Skeletal muscle tissue (tissue), 5 donors: ENCODE data around the gene SLC16A10. TPM values are rescaled to one million over a fixed set of nuclear protein-coding genes. Genes with fewer than 3 reads are reported as not detected.

Source experiments
- H3K27ac ChIP-seq: one replicate; pipeline ENCODE4 v1.7.0; 2013; ENCODE audit warnings: mild to moderate bottlenecking, low read depth, low read length, inconsistent platforms
- H3K27me3 ChIP-seq, 3 donors: one replicate each; pipeline ENCODE4 v1.7.0; 2013; ENCODE audit warnings: low read length in 3 of 3; ENCODE audit not compliant: control insufficient read depth in 3 of 3, insufficient read depth in 3 of 3
- H3K36me3 ChIP-seq, 3 donors: one replicate each; pipeline ENCODE4 v1.7.0; 2013; ENCODE audit warnings: low read length in 3 of 3; ENCODE audit not compliant: control insufficient read depth in 3 of 3, insufficient read depth in 3 of 3
- H3K4me1 ChIP-seq, 3 donors: one replicate each; pipeline ENCODE4 v1.7.0; 2013; ENCODE audit warnings: low read length in 3 of 3, mild to moderate bottlenecking in 3 of 3; ENCODE audit not compliant: control insufficient read depth in 3 of 3, insufficient read depth in 3 of 3
- H3K4me3 ChIP-seq, 3 donors: one replicate each; pipeline ENCODE4 v1.7.0; 2013; ENCODE audit warnings: low read length in 3 of 3
- H3K9ac ChIP-seq, 3 donors: one replicate each; pipeline ENCODE4 v1.7.0; 2013; ENCODE audit warnings: low read length in 3 of 3, mild to moderate bottlenecking in 3 of 3, moderate library complexity in 2 of 3, low read depth in 1 of 3
- H3K9me3 ChIP-seq, 3 donors: one replicate each; pipeline ENCODE4 v1.7.0; 2013; ENCODE audit warnings: low read length in 3 of 3; ENCODE audit not compliant: control insufficient read depth in 3 of 3
- small RNA-seq: library from RNA; depleted of rRNA; stranded (forward); fragments of <200 nt; gene quantifications from one replicate; pipeline ENCODE3, GENCODE V24; 2014
- total RNA-seq: library from RNA; depleted of rRNA; stranded (reverse); fragments of >200 nt; gene quantifications from one replicate; pipeline ENCODE4 v1.2.3, GENCODE V29; 2014
- donor health status: Osteomylitis.

Gene SLC16A10
- total RNA-seq, 1 donor from 2014 or later: 40.7 TPM

DNA sequence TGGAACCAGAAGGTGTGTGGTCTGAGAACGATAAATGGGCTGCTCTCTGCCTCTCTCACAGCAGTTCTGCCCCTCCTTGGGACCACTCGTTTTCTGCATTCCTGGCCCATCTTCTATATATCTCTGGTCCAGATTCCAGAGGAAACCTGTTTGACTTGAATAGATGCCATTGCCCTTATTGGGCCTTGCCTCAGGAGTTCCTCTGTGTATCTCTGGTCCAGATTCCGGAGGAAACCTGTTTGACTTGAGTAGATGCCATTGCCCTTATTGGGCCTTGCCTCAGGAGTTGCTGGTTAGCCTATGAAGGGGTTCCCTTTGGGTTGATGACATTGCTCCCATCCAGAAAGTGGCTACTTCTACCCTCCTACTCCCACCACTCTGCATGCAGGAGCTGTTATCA, 189.4 kb downstream of the SLC16A10 start:
- Histone ChIP-seq H3K27ac (no peak overlapping the region), H3K36me3 (peaks cover 22 to 45% (median 34%) of the 10 kb centered on the region in 3 donors), H3K4me3 (no peak overlapping the region), H3K4me1 (no peaks in the 10 kb centered on the region), H3K27me3 (no peaks in the 10 kb centered on the region), H3K9me3 (peaks cover 0 to 8% (median 5%) of the 10 kb centered on the region in 3 donors), H3K9ac (no peak overlapping the region)

DNA sequence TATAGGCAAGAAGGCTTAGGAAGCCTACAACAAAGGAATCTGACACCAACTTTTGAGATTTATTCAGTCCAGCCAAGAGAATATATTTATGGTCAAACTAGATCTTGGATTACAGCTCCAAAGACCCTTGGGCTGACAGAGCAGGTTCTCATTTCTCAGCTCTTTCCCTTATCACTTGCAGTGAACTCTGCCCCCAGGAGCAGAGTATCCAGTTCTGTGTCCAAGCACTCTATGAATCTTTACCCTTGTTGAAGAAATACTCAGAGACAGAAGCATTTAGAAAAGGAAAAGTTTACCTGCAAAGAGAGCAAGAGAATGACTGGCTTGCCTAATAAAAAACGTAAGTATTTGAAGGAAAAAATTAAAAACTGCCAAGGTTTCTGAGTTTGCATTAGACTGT, 190.5 kb downstream of the SLC16A10 start:
- Histone ChIP-seq H3K9me3 (peaks cover 0 to 8% (median 5%) of the 10 kb centered on the region in 3 donors), H3K36me3 (peaks cover 22 to 45% (median 34%) of the 10 kb centered on the region in 3 donors), H3K4me3 (no peak overlapping the region), H3K9ac (no peak overlapping the region), H3K4me1 (no peaks in the 10 kb centered on the region), H3K27me3 (no peaks in the 10 kb centered on the region), H3K27ac (no peak overlapping the region)

DNA sequence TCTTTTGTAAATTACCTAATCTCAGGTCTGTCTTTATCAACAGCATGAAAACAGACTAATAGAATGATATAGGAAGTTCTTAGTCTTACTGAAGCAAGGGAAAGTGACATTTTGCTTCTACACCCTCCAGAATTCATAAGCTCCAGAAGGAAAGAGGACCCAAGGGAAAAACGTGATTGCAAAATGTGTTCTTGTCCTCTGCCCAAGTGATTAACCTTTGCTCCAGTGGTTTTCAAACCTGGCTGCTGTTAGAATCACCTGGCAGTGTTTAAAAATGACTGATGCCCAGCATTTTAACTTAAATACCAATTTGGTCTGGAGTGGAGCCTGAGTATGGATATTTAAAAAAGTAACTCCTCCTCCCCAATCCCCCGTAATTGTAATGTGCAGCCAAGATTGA, 191.4 kb downstream of the SLC16A10 start:
- Histone ChIP-seq H3K4me1 (no peaks in the 10 kb centered on the region), H3K36me3 (peaks cover 24 to 41% (median 30%) of the 10 kb centered on the region in 3 donors), H3K27ac (no peak overlapping the region), H3K9me3 (peaks cover 0 to 5% (median 5%) of the 10 kb centered on the region in 3 donors), H3K4me3 (no peak overlapping the region), H3K27me3 (no peaks in the 10 kb centered on the region), H3K9ac (no peak overlapping the region)

DNA sequence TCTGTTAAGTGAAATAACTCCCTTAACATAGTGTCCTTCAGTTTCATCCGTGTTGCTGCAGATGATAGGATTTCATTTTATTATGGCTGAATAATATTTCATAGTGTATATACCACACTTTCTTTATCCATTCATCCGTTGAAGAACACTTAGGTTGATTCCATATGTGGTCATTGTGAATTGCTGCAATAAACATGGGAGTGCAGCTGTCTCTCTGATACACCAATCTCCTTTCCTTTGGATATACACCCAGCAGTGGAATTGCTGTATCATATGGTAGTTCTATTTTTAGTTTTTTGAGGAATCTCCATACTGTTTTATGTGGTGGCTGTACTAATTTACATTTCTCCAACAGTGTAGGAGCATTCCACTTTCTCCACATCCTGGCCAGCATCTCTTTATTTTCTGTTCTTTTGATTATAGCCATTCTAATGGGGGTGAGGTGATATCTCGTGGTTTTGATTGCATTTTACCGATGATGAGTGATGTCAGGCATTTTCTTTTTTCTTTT, 193.2 kb downstream of the SLC16A10 start:
- no peaks in the 10 kb centered on the region for H3K4me1 ChIP-seq
- H3K9ac ChIP-seq: no peak overlapping the region
- H3K9me3 ChIP-seq: no peaks in the 10 kb centered on the region
- H3K36me3 ChIP-seq: peaks cover 17 to 28% (median 18%) of the 10 kb centered on the region in 3 donors
- no peak overlapping the region for H3K27ac ChIP-seq
- H3K4me3 ChIP-seq: no peak overlapping the region
- no peaks in the 10 kb centered on the region for H3K27me3 ChIP-seq

Small RNA genes lying within 50 kb of the gene (small RNA-seq; reads per million reads assigned to genes)
- not detected for gene RNU6-960P

Other genes with a start within 250 kb of the SLC16A10 start
- 45.9 TPM for gene AMD1, start 212.7 kb upstream of the SLC16A10 start, total RNA-seq
- gene GTF3C6, start 128.8 kb upstream of the SLC16A10 start, total RNA-seq: 47.0 TPM
- 9.9 TPM for gene RPF2, start 105.5 kb upstream of the SLC16A10 start, total RNA-seq